HEK293T (cell line): ENCODE measurements around the gene DUSP22.

ENCODE experiments used
- FOXA1 ChIP-seq: fragments of 450-650 bp; IDR thresholded peaks from 2 replicates; pipeline ENCODE4 v1.6.1; 2016; ENCODE audit warnings: mild to moderate bottlenecking
- FOXM1 ChIP-seq: fragments of 450-650 bp; IDR thresholded peaks from 2 replicates; pipeline ENCODE4 v1.6.1; 2017; ENCODE audit warnings: mild to moderate bottlenecking, borderline replicate concordance
- L3MBTL2 ChIP-seq: fragments of 450-650 bp; conservative IDR thresholded peaks from 2 replicates; pipeline ENCODE4 v1.6.1; 2016; ENCODE audit warnings: mild to moderate bottlenecking
- NFRKB ChIP-seq: fragments of 450-650 bp; IDR thresholded peaks from 2 replicates; pipeline ENCODE4 v1.6.1; 2016; ENCODE audit warnings: mild to moderate bottlenecking, moderate library complexity

GRCh38 chr6:310671-311070 lies 18.4 kb downstream of the DUSP22 start:
- TF ChIP-seq L3MBTL2, result no peak
- TF ChIP-seq NFRKB, result no peak
- TF ChIP-seq FOXA1, result no peak
- no peak for TF ChIP-seq FOXM1
